Measurements from ENCODE around the gene MACROD2.

- TF ChIP-seq ZNF274 (IDR thresholded peaks at IDR 0.05; ENCODE audit: low read depth, low read length) = no peak
- TF ChIP-seq YY1 (IDR thresholded peaks at IDR 0.05; ENCODE audit: insufficient read depth, insufficient read length) = no peak
These were observed 69.6 kb downstream of the MACROD2 start for GRCh38 chr20:14064921-14065320.
